ENCODE measurements around the gene RASA3.
"Not testable (repeated sequence)": the region's sequence is repeated elsewhere in the genome, so short reads cannot be mapped to it uniquely, and the experiment has no call there.

The RASA3 gene

GRCh38 chr13:114132419-114133121, at the start of gene RASA3:
TSS of gene RASA3 (minus strand) at chr13:114132623. CDS start at chr13:114132489, 134 bp downstream.
- DNase-seq, result peak; percentile 81

- no peak for DNase-seq
Measured at GRCh38 chr13:114179087-114179658, 46.8 kb upstream of the RASA3 start, which contains the start of gene CFAP97D2. TSS of gene CFAP97D2 (plus strand) at chr13:114179257. CDS start at chr13:114179331, 74 bp downstream.

GRCh38 chr13:114177245-114178010, 45.0 kb upstream of the RASA3 start:
- DNase-seq, result no peak

- DNase-seq, result not testable (repeated sequence)
Measured at GRCh38 chr13:114176359-114176902, 44.0 kb upstream of the RASA3 start.

- no peak for DNase-seq
Measured at GRCh38 chr13:114174529-114174961, 42.1 kb upstream of the RASA3 start.

- DNase-seq, result no peak
Measured at GRCh38 chr13:114173745-114174144, 41.3 kb upstream of the RASA3 start.

GRCh38 chr13:114173272-114173671, 40.8 kb upstream of the RASA3 start:
- no peak for DNase-seq

- no peak for DNase-seq
Measured at GRCh38 chr13:114167885-114168284, 35.5 kb upstream of the RASA3 start.

GRCh38 chr13:114167426-114167825, 35.0 kb upstream of the RASA3 start:
- DNase-seq, result no peak

- DNase-seq, result no peak
Measured at GRCh38 chr13:114166381-114167131, 34.1 kb upstream of the RASA3 start.

- no peak for DNase-seq
Measured at GRCh38 chr13:114164681-114165429, 32.4 kb upstream of the RASA3 start.

GRCh38 chr13:114164053-114164452, 31.6 kb upstream of the RASA3 start:
- DNase-seq, result no peak

- no peak for DNase-seq
Measured at GRCh38 chr13:114162533-114162922, 30.1 kb upstream of the RASA3 start.

GRCh38 chr13:114161644-114162532, 29.5 kb upstream of the RASA3 start:
- DNase-seq, result peak; percentile 40

- DNase-seq, result no peak
Measured at GRCh38 chr13:114161028-114161556, 28.7 kb upstream of the RASA3 start.

- not testable (repeated sequence) for DNase-seq
Measured at GRCh38 chr13:114158869-114159666, 26.6 kb upstream of the RASA3 start.

GRCh38 chr13:114157869-114158495, 25.6 kb upstream of the RASA3 start:
- DNase-seq, result no peak

GRCh38 chr13:114155926-114156883, 23.8 kb upstream of the RASA3 start:
- no peak for DNase-seq

All from EL (cell line).